Mesenchymal stem cell (in vitro differentiated cells and primary cell): ENCODE results near the gene CA9.

Source experiments
- DNase-seq: peaks from one replicate; pipeline ENCODE4 v3.0.0-alpha.2; 2013
- H2AFZ ChIP-seq: one replicate; pipeline ENCODE4 v1.6.1; 2013; ENCODE audit warnings: low read depth, mild to moderate bottlenecking, control low read depth, inconsistent platforms, low read length, moderate library complexity
- H2AK5ac ChIP-seq: 2 replicates; pipeline ENCODE4 v1.6.1; 2013; ENCODE audit warnings: low read length, moderate library complexity, mild to moderate bottlenecking, inconsistent platforms; ENCODE audit not compliant: severe bottlenecking
- H2BK120ac ChIP-seq: one replicate; pipeline ENCODE4 v1.6.1; 2013; ENCODE audit warnings: low read depth, mild to moderate bottlenecking, inconsistent platforms, low read length, moderate library complexity
- H2BK12ac ChIP-seq, 2 experiments: one replicate each; pipeline ENCODE4 v1.6.1; 2013; ENCODE audit warnings: inconsistent platforms in 2 of 2, low read length in 2 of 2, mild to moderate bottlenecking in 2 of 2, moderate library complexity in 2 of 2, control low read depth in 1 of 2
- H2BK15ac ChIP-seq: one replicate; pipeline ENCODE4 v1.6.1; 2013; ENCODE audit warnings: mild to moderate bottlenecking, low read depth, inconsistent platforms; ENCODE audit not compliant: poor library complexity, severe bottlenecking
- H2BK5ac ChIP-seq: 2 replicates; pipeline ENCODE4 v1.6.1; 2013; ENCODE audit warnings: low read depth, mild to moderate bottlenecking, low read length, control low read depth, inconsistent platforms; ENCODE audit not compliant: poor library complexity, severe bottlenecking
- H3K14ac ChIP-seq, 2 experiments: one replicate each; pipeline ENCODE4 v1.6.1; 2013; ENCODE audit warnings: inconsistent platforms in 2 of 2, low read length in 2 of 2, control low read depth in 1 of 2, mild to moderate bottlenecking in 1 of 2, moderate library complexity in 1 of 2
- H3K18ac ChIP-seq, 2 experiments: one replicate each; pipeline ENCODE4 v1.6.1; 2013; ENCODE audit warnings: inconsistent platforms in 2 of 2, low read length in 2 of 2, control low read depth in 1 of 2, low read depth in 1 of 2, mild to moderate bottlenecking in 1 of 2
- H3K23ac ChIP-seq, 2 experiments: one replicate each; pipeline ENCODE4 v1.6.1; 2013; ENCODE audit warnings: inconsistent platforms in 2 of 2, low read length in 2 of 2, mild to moderate bottlenecking in 2 of 2, moderate library complexity in 2 of 2, control low read depth in 1 of 2
- H3K27ac ChIP-seq: 2 replicates; pipeline ENCODE4 v1.5.1; 2013; ENCODE audit warnings: mild to moderate bottlenecking, moderate library complexity, low read length, control low read depth, inconsistent platforms; ENCODE audit not compliant: poor library complexity, severe bottlenecking
- H3K27me3 ChIP-seq, 2 experiments: 2 replicates each; pipeline versions ENCODE4 v1.6.1 to v1.7.0; 2013; ENCODE audit warnings: low read length in 2 of 2, mild to moderate bottlenecking in 2 of 2, moderate library complexity in 2 of 2, control low read depth in 1 of 2, inconsistent platforms in 1 of 2; ENCODE audit not compliant: control insufficient read depth in 1 of 2, insufficient read depth in 1 of 2
- H3K36me3 ChIP-seq, 2 experiments: 2 replicates each; pipeline versions ENCODE4 v1.6.1 to v1.7.0; 2013; ENCODE audit warnings: low read length in 2 of 2, control low read depth in 1 of 2, inconsistent platforms in 1 of 2, low read depth in 1 of 2, mild to moderate bottlenecking in 1 of 2; ENCODE audit not compliant: insufficient read depth in 2 of 2, control insufficient read depth in 1 of 2
- H3K4ac ChIP-seq, 2 experiments: one replicate each; pipeline ENCODE4 v1.6.1; 2013; ENCODE audit warnings: inconsistent platforms in 2 of 2, low read length in 2 of 2, mild to moderate bottlenecking in 2 of 2, moderate library complexity in 2 of 2, control low read depth in 1 of 2, low read depth in 1 of 2
- H3K4me1 ChIP-seq: 2 replicates; pipeline ENCODE4 v1.6.1; 2013; ENCODE audit warnings: low read depth, low read length, control low read depth; ENCODE audit not compliant: control insufficient read depth, insufficient read depth
- H3K4me2 ChIP-seq: 2 replicates; pipeline ENCODE4 v1.6.1; 2013; ENCODE audit warnings: low read length, mild to moderate bottlenecking, inconsistent platforms; ENCODE audit not compliant: poor library complexity, severe bottlenecking
- H3K4me3 ChIP-seq, 2 experiments: 2 replicates each; pipeline versions ENCODE4 v1.5.1 to v1.7.0; 2013; ENCODE audit warnings: low read length in 2 of 2, mild to moderate bottlenecking in 2 of 2, control low read depth in 1 of 2, low read depth in 1 of 2; ENCODE audit not compliant: insufficient read depth in 1 of 2
- H3K79me1 ChIP-seq: replicated peaks from 2 replicates; pipeline ENCODE4 v1.6.1; 2013; ENCODE audit warnings: mild to moderate bottlenecking, control low read depth, low read length, inconsistent platforms; ENCODE audit not compliant: poor library complexity, severe bottlenecking
- H3K9ac ChIP-seq: 2 replicates; pipeline ENCODE4 v1.7.0; 2013; ENCODE audit warnings: mild to moderate bottlenecking, low read length, moderate library complexity
- H3K9me3 ChIP-seq: 2 replicates; pipeline ENCODE4 v1.7.0; 2013; ENCODE audit warnings: mild to moderate bottlenecking, low read length; ENCODE audit not compliant: control insufficient read depth
- H4K8ac ChIP-seq: one replicate; pipeline ENCODE4 v1.6.1; 2013; ENCODE audit warnings: inconsistent platforms, mild to moderate bottlenecking, low read length, moderate library complexity
- H4K91ac ChIP-seq: one replicate; pipeline ENCODE4 v1.6.1; 2013; ENCODE audit warnings: mild to moderate bottlenecking, low read length, inconsistent platforms
- WGBS: methylation state at CpG from one replicate; pipeline ENCODE4 v1.1.7; 2013; ENCODE audit warnings: mixed read lengths; 5-methylcytosine and 5-hydroxymethylcytosine counted together

The CA9 gene

GRCh38 chr9:35723908-35724307 lies 50.2 kb downstream of the CA9 start:
- Histone ChIP-seq H2BK120ac (no peak overlapping the region), H2AK5ac (no peak overlapping the region), H3K9ac (no peak overlapping the region), H3K27ac (no peak overlapping the region), H2BK15ac (no peak overlapping the region), H3K36me3 (peaks cover 56 to 73% of the 10 kb centered on the region in 2 experiments), H2AFZ (no peak overlapping the region), H4K8ac (peak overlapping the region; percentile 70), H3K9me3 (no peaks in the 10 kb centered on the region), H3K4me2 (no peak overlapping the region), H3K4me1 (peaks cover 14% of the 10 kb centered on the region), H3K4me3 (no peak overlapping the region), H3K23ac (no peak overlapping the region), H3K79me1 (peaks cover 39% of the 10 kb centered on the region), H3K18ac (no peak overlapping the region), H2BK5ac (no peak overlapping the region), H4K91ac (no peak overlapping the region), H2BK12ac (no peak overlapping the region), H3K27me3 (no peaks in the 10 kb centered on the region), H3K4ac (no peak overlapping the region), H3K14ac (no peak overlapping the region)
- WGBS = 97% methylated on average over 8 of the region's 8 CpGs
- no peak for DNase-seq

DNA sequence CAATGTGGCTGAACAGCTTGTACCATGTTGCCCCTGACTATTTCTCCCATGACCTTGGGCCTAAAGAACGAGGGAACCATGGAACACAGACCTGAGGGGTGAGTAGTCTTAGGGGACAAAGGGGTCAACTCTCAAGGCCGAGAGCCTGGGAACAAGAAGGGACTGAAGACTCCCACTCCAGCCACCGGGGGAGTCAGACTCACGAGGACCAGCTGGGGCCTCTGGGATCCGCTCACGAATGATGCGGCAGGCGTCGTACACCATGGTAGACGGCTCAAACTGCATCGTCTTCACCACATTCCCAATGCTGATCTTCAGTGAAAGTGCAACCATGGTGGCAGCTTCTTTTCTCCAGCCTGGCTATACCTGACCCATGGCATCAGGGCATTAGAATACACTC lies 51.6 kb downstream of the CA9 start:
- no peak overlapping the region for H3K18ac ChIP-seq
- H3K79me1 ChIP-seq = peaks cover 25% of the 10 kb centered on the region
- no peak overlapping the region for H2BK15ac ChIP-seq
- H3K4ac ChIP-seq = no peak overlapping the region
- H2BK5ac ChIP-seq = no peak overlapping the region
- H3K23ac ChIP-seq = no peak overlapping the region
- H2BK120ac ChIP-seq = no peak overlapping the region
- no peak overlapping the region for H3K9ac ChIP-seq
- H2BK12ac ChIP-seq = no peak overlapping the region
- no peak overlapping the region for H2AFZ ChIP-seq
- peak overlapping the region; percentile 80 for H2AK5ac ChIP-seq
- no peak overlapping the region for H3K27ac ChIP-seq
- no peaks in the 10 kb centered on the region for H3K9me3 ChIP-seq
- peaks cover 41 to 64% of the 10 kb centered on the region in 2 experiments for H3K36me3 ChIP-seq
- H3K4me2 ChIP-seq = no peak overlapping the region
- H3K4me3 ChIP-seq = no peak overlapping the region
- H4K91ac ChIP-seq = no peak overlapping the region
- no peak overlapping the region for H4K8ac ChIP-seq
- no peaks in the 10 kb centered on the region for H3K27me3 ChIP-seq
- WGBS = 96% methylated on average over 10 of the region's 11 CpGs
- H3K4me1 ChIP-seq = peaks cover 20% of the 10 kb centered on the region
- no peak overlapping the region for H3K14ac ChIP-seq
- DNase-seq = no peak

GRCh38 chr9:35726931-35727330 lies 53.2 kb downstream of the CA9 start:
- peak; percentile 63 for DNase-seq
- WGBS = 75% methylated on average over 3 of the region's 3 CpGs

DNA sequence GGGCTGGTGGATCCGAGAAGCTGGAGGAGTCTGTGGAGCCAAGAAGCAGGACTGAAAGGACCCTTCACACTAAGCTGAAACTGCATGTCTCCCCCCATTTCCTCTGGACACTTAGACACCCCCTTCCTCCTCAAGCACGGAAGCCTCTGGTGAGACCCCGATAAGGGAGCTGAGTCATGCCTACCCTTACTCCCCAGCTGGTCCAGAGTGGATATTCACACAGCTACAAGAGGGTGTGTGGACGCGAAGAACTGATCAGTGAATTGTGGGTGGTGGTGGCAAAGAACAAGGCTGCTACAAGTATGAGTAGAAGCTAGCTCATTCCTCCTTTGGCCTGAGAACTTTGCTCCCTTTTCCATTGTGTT lies 53.9 kb downstream of the CA9 start:
- peak overlapping the region; percentile 85 to 90 for H3K18ac ChIP-seq
- peak overlapping the region in 1 of 2 experiments; percentile 91 for H3K4me3 ChIP-seq
- peaks cover 25 to 44% of the 10 kb centered on the region in 2 experiments for H3K36me3 ChIP-seq
- H3K4me1 ChIP-seq = peaks cover 20% of the 10 kb centered on the region
- H2BK120ac ChIP-seq = peak overlapping the region; percentile 13
- H2AK5ac ChIP-seq = peak overlapping the region; percentile 95
- peaks cover 12% of the 10 kb centered on the region for H3K79me1 ChIP-seq
- WGBS = 12% methylated on average over 5 of the region's 5 CpGs
- H3K9me3 ChIP-seq = no peaks in the 10 kb centered on the region
- H3K4ac ChIP-seq = peak overlapping the region; percentile 68 to 90
- H3K27me3 ChIP-seq = no peaks in the 10 kb centered on the region
- peak overlapping the region in 1 of 2 experiments; percentile 88 for H3K14ac ChIP-seq
- H3K4me2 ChIP-seq = peak overlapping the region; percentile 37
- peak overlapping the region; percentile 31 for H2BK15ac ChIP-seq
- H2BK12ac ChIP-seq = peak overlapping the region; percentile 9 to 91
- H3K9ac ChIP-seq = peak overlapping the region; percentile 97
- peak overlapping the region in 1 of 2 experiments; percentile 67 for H3K23ac ChIP-seq
- H3K27ac ChIP-seq = peak overlapping the region; percentile 93
- H4K91ac ChIP-seq = peak overlapping the region; percentile 52
- DNase-seq = no peak
- peak overlapping the region; percentile 87 for H2BK5ac ChIP-seq
- no peak overlapping the region for H2AFZ ChIP-seq
- peak overlapping the region; percentile 71 for H4K8ac ChIP-seq

More at GRCh38 chr9:35726931-35727330, 53.2 kb downstream of the CA9 start:
- no peak overlapping the region for H2AFZ ChIP-seq
- H4K91ac ChIP-seq = peak overlapping the region; percentile 79
- H3K23ac ChIP-seq = peak overlapping the region in 1 of 2 experiments; percentile 75
- peak overlapping the region; percentile 27 for H4K8ac ChIP-seq
- peak overlapping the region in 1 of 2 experiments; percentile 73 for H3K14ac ChIP-seq
- H3K4me3 ChIP-seq = peak overlapping the region in 1 of 2 experiments; percentile 91
- H3K18ac ChIP-seq = peak overlapping the region; percentile 52 to 80
- H3K4me2 ChIP-seq = peak overlapping the region; percentile 31
- peak overlapping the region; percentile 14 to 95 for H2BK12ac ChIP-seq
- peak overlapping the region; percentile 87 for H2BK5ac ChIP-seq
- peak overlapping the region; percentile 61 for H2BK120ac ChIP-seq
- H2BK15ac ChIP-seq = no peak overlapping the region
- H3K4ac ChIP-seq = peak overlapping the region; percentile 24 to 90
- peaks cover 19% of the 10 kb centered on the region for H3K79me1 ChIP-seq
- no peaks in the 10 kb centered on the region for H3K9me3 ChIP-seq
- H3K27ac ChIP-seq = peak overlapping the region; percentile 93
- H3K9ac ChIP-seq = peak overlapping the region; percentile 97
- H3K4me1 ChIP-seq = peaks cover 20% of the 10 kb centered on the region
- peaks cover 31 to 51% of the 10 kb centered on the region in 2 experiments for H3K36me3 ChIP-seq
- H3K27me3 ChIP-seq = no peaks in the 10 kb centered on the region
- peak overlapping the region; percentile 95 for H2AK5ac ChIP-seq
